GM18870 (cell line): ENCODE results near the gene USP12.
"Not testable (repeated sequence)": the region's sequence is repeated elsewhere in the genome, so short reads cannot be mapped to it uniquely, and the experiment has no call there.

Experiments
- ATAC-seq: cut with Tn5 transposase; IDR thresholded peaks from one replicate; pipeline ENCODE4 v1.9.1; 2021; ENCODE audit warnings: moderate library complexity; ENCODE audit not compliant: unreplicated experiment

Gene USP12

DNA sequence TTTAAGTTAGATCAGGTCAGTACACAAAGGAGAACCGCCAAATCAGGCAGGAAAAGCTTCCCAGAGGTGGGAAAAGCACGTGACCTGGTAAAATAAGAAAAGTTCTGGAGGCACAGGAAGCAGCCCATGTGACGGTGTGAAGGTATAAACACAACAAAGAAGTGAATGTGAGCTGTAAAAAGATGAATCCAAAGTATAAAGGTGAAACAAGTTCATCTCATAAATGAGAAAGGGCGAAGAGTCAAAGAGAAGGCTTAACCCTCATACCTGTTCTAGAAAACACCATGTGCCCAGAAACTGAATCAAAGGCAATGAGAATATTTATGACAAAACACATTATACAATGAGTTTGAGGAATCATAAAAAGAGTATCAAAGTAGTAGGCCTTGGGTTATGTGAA is 47.0 kb downstream of the USP12 start:
- no peak for ATAC-seq

DNA sequence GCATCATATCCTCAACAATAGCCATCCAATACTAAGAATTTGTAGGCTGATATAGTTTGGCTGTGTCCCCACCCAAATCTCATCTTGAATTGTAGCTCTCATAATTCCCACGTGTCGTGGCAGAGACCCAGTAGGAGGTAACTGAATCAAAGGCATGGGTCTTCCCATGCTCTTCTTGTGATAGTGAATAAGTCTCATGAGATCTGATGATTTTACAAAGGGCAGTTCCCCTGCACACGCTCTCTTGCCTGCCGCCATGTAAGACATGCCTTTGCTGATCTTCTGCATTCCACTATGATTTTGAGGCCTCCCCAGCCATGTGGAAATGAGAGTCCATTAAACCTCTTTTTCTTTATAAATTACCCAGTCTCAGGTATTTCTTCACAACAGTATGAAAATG is 48.2 kb downstream of the USP12 start:
- not testable (repeated sequence) for ATAC-seq

DNA sequence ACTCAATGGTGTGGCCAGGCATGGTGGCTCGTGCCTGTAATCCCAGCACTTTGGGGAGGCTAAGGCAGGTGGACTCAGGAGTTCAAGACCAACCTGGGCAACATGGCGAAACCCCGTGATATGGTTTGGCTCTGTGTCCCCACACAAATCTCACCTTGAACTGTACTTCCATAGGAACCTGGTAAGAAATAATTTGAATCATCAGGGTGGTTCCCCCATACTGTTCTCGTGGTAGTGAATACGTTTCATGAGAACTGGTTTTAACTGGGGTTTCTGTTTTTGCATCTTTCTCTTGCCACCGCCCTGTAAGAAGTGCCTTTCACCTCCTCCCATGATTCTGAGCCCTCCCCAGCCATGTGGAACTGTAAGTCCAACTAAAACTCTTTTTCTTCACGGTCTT is 49.6 kb downstream of the USP12 start:
- ATAC-seq: no peak

DNA sequence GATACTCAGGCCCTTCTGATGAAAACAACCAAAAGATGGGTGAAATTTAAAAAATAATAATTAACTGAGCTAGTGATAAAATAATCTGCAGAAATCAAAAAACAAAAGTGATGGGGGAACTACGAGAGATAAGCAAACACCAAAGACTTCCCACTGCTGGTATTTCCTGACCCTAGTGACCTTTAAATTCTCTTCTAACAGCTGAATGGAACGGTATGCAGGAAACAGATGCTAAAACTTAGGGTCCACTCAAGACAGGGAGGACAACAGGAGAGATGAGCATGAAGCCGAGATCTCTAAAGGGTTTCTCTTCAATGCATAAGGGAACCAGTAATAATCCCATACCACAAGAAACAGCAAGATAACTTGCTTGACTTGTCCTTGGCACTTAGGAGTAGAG is 50.8 kb downstream of the USP12 start:
- no peak for ATAC-seq

DNA sequence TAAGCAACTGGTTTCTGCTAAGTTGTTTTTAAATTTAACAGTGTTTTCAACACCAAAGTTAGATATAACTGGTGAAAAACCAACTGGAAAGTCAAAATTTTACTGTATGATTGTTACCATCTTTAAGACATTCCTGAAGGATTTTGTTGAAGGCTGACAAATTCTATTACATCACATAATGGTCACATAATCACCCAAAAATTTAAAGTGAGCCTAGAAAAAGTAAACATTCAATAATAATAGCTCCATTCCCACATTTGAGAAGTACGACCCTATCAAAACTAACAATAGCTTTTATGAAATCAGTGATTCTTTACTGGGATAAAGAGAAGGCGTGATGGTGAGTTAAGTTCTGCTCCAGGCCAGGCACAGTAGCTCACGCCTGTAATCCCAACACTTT is 51.6 kb downstream of the USP12 start:
- ATAC-seq: no peak

DNA sequence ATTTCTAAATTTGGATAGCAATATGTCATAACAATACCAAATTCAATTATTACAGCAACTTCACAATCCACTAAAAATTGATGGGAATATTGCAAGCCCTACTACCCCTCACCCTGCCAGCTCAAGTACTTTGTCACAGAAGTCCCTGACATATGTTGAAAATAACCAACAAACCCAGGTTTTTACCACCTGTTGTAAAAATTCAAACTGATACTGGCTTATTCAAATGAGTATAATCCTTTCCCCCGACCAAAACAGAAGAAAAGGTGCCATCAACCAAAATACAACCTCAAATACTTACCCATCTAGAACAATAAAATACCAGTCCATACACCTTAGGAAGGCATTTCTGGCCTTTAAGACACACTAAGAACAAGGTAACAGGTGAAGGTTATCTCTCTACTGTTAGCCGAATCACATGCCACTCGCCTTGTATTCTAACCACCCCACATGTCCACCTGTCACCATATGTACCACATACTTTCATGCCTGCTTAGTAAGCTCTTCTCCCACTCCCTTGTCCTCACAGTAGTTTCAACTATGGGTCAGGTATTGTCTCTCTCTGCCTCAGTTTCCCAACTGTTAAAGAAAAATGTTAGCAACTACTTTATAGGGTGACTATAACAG is 53.1 kb downstream of the USP12 start:
- ATAC-seq: no peak

DNA sequence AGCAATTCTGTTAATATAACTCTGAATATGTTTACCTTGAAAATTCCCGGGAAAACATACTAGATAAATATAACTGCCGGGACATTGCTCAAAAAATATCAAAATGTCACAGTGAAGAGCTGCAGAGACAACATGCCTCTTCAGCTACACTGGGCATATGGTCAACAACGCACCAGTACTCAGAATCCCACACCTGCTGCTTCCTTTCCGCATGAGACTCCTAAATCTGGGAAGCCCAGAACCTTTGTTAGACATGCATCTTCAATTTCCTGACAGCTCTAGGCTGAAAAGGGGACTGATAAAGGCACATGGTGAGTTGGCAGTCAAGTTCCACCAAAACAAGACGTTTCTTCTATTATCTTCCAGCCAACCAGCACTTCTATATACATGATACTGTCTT is 53.7 kb downstream of the USP12 start:
- no peak for ATAC-seq

DNA sequence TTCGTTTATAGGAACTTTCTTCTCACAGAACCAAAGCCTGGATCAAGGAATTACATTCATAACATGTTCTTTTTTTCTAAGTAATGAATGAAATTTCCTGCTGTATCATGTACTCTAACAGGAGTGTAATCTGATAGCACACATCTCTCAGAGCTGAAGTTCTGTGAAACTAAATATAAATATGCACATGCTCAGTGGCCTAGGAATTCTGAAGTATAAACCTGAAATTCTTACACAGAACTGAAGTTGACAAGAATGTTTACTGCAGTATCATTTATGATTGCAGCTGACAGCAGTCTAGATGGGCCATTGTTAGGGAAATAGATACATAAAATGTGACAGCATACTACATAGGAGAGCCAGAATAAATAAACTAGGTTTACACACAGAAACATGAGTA is 54.5 kb downstream of the USP12 start:
- no peak for ATAC-seq

DNA sequence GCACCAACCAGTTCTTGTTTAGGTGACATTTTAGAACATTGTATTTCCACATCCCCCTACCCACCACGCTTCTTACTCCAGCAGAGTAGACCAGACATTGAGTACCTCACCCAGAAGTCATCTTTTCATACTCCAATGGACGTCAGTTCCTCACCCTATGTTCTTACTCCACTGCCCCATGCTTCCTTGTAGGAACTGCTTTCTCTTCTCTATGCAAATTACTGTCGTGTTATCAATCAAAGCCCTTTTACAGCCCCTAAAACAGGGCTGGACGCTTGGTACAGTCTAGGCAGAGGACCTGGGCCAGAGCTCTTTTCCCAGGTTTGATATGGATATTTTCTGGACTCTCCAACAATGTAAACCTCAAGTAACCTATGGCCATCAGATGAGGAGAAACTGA is 58.2 kb downstream of the USP12 start:
- ATAC-seq: no peak

DNA sequence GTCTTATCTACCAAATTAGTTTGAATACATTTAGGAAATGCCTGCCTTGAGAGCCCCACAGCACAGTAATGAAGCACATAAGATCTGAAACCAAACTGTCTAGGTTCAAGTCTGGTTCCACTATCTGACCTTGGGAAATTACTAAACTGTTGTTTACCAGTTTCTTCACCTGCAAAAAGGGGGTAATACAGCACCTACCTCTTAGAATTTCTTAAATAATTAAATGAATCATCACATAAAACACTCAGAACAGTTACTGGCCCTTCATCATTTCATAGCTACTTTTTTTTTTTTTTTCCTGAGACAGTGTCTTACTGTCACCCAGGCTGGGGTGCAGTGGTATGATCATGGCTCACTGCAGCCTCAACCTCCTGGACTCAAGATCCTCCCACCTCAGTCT is 59.6 kb downstream of the USP12 start:
- ATAC-seq: no peak

DNA sequence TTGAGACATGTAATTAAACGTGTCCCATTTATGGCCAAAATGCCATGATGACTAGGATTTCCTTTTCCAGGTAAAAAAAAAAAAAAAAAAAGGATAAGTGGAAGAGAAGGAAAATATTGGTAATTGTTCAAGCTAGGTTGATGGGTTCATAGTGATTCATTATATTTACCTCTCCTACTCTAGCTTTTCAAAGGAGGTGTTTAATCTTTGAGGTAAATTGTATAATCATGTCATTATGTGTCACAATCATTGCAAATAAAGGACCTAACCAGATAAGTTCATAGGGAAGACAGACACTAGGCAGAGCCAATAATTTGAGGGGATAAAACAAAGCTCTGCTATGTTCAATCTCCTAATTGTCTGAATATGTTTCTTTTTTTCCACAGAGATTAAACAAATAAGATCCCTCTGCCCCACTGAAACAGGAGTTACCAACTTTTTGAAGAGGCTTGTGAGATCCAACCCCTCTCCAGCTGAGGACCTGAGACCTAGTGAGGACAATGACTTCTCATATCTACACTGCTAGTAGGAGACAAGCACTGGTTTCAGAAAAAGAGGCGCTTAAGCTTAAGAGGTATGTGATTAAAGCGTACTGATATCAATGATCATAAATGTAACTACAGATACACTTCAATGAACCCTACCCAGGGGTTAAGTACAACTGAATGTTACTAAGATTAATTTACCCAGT is 61.4 kb downstream of the USP12 start:
- ATAC-seq: no peak

DNA sequence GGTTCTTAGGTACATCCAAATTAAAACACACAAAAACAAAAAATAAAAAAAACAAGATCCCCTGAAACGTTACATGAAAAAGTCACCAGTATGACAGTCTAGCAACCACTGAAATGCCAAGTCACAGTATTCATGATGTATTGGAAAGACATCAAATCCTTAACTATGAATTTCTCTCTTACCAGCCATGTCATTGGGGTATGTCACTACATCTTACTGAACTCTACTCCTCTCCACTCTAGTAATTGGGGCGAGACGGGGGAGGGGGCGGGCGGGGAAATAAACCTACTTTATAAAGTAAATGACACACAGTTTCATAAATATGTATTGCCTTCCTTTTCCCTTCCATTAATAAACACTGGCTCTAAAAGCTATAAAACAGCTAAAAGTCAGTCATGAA is 65.5 kb downstream of the USP12 start:
- ATAC-seq: no peak

DNA sequence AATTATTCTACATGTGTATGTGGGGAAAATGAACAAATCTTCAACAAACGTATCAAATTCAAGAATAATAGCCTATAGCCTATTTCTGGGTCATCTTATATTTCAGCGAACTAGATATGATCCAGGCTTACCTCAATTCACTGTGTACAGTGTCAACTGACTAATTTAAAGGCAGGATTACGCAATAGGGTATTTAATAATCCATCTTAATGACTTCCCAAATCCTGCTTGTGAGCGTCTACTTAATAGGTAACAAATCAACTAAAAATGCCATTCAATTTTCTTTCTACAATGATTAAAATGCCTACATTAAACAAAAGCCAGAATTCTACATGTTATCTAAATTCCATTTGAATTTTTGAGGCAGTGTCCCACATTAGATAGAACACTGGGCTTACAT is 67.0 kb downstream of the USP12 start:
- no peak for ATAC-seq

DNA sequence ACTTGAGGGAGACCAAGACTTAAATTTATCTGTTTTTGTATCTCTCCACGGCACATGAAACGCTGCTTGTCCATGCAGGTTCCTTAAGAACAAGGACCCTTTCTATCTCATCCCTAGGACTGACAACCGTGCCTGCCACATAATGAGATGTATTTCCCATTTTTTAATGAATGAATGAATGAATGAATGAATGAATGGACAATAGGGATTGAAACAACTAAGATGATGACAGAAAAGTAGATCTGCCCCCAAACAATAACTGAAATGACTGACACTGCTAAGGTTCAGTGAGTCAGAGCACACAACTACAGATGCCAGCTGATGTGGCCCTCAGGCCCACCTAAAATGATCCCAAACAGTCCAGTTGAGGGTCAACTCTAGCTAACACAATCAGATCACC is 69.8 kb downstream of the USP12 start:
- ATAC-seq: no peak

DNA sequence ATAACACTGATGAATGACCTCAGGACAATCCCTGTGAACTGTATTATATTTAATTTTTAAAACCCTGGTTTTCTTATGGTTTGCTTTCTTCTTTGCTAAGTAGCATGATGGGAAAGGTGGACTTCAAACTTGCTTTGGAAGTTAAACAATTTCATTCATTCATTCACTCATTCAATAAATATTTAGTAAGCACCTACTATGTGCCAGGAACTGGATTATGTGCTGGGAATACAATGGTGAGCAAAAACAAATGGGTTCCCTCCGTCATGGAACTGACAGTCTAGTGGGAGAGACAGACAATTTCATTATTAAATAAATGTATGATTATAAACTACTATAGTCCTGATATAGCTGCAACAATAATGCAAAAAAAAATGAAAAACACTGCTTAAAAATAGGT is 70.3 kb downstream of the USP12 start:
- ATAC-seq: no peak

DNA sequence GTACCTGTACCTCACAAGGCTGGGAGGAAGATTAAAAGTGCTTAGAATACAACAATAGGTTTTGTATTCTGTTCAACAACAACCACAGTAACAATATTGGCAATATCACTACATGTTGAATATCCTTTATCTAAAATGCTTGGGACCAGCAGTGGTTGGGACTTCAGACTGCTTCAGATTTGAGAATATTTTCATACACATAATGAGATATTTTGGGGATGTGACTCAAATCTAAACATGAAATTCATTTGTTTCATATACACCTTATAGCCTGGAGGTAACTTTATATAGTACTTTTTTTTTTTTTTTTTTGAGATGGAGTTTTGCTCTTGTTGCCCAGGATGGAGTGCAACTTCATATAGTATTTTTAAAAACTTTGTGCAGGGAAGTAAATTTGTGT is 73.9 kb downstream of the USP12 start:
- ATAC-seq: no peak

DNA sequence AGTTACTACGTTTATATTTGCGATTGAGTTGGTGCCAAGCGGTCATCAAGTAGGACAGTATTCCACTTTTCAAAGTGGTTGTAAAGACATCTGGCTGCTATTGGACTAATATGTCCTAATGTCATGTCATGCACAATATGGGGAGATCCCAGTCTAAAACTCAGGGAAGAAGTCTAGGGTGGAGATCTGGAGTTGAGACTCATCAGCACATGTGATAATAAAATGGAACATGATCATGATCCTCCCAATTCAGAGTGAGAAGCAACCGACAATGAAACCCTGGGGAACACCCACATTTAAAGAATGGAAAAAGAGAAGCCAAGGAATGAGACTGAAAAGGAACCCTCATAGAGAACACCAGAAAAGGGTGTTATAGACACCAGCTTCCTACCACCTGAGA is 80.2 kb downstream of the USP12 start:
- ATAC-seq: no peak

DNA sequence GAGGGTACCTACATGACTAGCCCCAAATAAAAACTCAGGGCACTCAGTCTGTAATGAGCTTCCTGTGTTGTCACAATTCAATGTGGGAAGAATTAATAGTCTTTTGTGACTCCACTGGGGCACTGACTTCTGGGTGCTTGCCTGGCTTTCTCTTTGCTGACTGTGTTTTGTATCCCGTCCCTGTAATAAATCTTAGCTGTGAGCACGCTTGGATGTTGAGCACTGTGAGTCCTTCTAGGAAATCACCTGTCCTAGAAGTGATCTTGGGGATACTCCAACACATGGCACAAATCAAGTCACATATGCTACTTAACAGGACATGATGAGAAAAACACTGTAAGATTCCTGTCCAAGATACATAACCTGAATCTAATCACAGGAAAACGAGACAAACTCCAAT is 83.0 kb downstream of the USP12 start:
- ATAC-seq: no peak

DNA sequence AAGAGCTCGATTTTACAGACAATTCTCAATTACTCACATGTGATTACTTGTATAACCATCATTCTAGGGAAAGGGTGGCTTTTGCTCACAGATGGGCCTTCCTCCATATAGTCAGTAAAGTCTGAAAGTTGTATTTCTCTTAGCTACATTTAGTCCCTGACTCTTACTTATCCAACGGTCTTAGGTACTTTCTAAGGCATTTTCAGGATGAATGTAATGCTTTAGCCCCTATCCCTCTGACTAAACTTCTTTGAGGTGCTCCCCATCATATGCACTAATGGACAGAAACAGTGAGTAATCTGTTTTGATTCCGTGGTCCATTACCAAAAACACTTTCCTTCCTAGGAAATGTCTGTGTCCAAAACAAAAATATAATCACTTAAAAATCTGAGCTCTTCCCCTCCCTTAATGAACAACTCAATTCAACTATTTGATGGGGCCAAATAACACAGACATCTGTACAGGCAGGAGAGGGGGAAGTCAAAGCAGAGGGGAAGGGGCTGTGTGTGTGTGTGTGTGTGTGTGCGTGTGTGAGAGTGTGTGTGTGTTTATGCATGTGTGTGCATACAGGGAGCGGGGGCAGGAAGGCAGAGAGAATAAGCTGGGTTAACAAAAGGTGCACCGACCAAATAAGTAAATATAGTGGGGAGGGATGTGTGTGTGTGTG is 84.9 kb downstream of the USP12 start:
- no peak for ATAC-seq

DNA sequence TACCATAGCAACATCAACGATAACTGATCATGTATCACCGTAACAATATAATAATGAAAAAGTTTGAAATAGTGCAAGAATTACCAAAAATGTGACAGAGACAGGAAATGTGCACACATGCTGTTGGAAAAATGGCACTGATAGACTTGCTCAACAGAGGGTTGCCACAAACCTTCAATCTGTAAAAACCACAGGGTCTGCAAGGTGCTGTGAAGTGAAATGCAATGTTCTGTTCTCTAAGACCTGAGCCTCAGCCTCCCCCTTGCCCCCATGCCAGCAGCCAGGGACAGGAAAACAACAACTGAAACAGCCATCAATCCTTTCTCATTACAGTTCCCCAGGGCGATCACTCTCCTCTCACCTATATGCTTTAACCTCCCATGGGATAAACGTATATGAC is 88.4 kb downstream of the USP12 start:
- no peak for ATAC-seq

DNA sequence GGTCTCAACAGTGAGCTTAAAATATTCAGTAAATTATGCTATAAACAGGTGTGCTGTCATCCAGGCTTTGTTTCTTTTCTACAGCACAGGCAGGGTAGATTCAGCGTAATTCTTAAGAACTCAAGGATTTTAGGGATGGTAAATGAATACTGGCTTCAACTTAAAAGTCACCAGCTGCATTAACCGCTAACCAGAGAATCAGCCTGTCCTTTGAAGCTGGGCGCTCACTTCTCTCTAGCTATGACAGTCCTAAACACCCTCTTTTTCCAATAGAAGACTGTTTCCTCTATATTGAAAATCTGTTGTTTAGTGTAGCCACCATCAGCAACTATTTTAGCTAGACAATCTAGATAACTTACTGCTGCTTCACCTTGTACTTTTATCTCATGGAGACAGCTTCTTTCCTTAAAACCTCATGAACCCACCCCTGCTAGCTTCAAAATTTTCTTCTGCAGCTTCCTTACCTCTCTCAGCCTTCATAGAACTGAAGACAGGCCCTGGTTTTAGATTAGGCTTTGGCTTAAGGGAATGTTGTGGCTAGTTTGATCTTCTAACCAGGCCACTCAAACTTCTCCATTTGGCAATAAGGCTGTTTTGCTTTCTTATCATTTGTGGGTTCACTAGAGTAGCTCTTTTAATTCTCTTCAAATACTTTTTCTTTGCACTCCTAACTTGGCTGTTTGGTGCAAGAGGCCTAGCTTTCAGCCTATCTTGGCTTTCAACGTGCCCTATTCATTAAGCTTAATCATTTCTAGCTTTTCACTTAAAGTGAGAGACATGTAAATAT is 89.5 kb downstream of the USP12 start:
- ATAC-seq: no peak
